Stimulated activated CD4-positive, alpha-beta T cell treated with anti-CD3 and anti-CD28 coated beads, Interleukin-1b, Interleukin-23, amount 100 ng/mL, for 1 hour (primary cell): ENCODE data around the gene TMEM72.

Experiments
- DNase-seq, 2 donors: peaks; one replicate each; pipeline ENCODE4 v3.0.0-alpha.2; 2020; ENCODE audit warnings: low read depth in 2 of 2

Gene TMEM72

GRCh38 chr10:44890696-44891563 is 20.2 kb upstream of the TMEM72 start:
- no peak for DNase-seq

DNA sequence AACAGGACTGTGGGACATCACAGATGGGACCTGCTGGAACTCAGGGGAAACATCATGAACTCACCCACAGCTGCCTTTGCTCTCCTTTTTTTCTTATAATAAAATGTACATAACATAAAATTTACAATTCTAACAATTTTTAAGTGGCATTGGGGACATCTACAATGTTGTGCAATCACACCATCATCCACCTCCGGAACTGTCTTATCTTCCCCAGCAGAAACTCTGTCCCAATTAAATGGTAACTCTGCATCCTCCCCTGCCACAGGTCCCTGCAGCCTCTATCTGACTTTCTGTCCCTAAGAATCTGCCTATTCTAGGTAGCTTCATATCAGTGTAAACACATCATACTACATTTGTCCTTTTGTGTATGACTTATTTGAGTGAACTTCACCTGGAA is 19.4 kb upstream of the TMEM72 start:
- no peak for DNase-seq

- no peak for DNase-seq
These were observed 17.3 kb upstream of the TMEM72 start for GRCh38 chr10:44893604-44894468.

DNA sequence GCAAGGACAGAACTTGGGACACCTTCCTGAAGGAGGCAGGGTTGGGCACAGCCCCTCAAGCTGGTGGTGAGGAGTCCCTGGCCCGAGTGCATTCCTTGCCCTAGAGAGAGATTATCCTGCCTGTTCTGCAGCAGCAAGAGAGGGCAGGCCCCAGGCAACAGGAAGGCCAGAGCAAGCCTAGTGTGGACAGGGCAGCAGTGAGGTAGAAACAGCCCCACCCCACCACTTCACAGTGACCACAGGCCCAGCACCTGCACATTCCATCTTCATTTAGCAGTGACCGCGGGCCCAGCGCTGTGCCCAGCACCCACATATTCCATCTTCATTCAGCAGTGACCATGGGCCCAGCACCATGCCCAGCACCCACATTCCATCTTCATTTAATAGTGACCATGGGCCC is 16.4 kb upstream of the TMEM72 start:
- DNase-seq, result no peak

DNA sequence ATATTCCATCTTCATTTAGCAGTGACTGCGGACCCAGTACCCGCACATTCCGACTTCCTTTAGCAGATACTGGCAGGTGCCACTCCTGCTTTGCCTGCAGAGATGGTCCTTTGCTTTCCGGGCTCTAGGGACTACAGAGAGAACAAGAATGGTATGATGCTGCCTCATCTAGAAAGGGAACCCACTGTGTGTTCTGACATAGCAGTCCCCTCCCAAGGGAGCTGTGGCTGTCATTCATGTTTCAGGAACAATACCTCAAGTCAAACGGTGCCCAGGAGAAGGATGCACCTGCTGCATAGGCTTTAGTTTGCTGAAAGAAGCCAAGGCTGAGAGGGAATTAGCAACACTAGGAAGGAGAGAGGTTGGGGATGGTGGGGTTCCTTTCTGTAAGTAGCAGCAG is 15.9 kb upstream of the TMEM72 start:
- DNase-seq, result no peak

- no peak for DNase-seq
These were observed 14.1 kb upstream of the TMEM72 start for GRCh38 chr10:44897049-44897448.

DNA sequence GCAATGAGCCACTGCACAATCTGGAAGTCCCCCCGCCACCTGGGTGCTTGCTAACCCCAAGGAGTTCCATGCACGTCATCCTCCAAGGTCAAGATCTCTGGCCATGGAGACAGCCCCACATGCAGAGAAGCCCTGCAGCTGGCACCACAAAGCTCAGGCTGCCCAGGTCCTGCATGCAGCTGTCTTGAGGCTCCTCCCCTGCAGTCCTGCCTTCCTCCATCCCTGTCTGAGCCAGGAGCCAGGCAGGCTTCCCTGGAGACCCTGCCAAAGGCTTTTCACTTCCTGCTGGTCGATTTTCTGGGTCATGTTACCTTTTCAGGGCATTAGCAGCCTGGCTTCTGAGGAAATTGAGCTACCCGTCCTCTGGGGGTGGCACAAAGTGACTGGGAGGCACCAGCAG is 12.5 kb upstream of the TMEM72 start:
- DNase-seq, result no peak

DNA sequence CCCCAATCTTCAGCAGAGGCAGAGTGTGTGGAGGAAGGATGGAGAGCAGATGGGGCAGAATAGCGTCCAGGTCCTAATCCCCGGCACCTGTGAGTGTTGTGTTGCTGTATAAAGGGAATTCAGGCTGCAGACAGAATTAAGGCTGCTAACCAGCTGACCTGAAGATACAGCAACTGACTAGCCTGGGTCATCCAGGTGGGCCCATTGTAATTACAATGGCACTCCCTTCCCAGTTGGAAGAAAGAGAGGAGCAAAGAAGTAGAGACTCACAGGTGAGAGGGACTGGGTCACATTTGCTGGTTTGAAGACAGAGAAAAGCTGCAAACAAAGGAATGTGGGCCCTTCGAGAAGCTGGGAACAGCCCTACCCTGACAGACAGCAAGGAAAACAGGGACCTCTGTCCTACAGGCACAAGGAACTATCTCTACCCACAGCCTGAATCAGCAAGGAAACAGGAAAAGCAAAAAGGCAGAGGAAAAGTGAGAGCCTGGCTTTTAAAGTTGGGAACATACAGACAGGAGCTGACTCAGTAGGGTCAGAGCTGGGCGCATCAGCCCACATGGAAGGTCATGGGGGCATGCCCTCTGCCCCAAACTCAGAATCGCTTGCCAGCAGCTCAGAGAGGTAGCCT is 11.6 kb upstream of the TMEM72 start:
- no peak for DNase-seq

DNA sequence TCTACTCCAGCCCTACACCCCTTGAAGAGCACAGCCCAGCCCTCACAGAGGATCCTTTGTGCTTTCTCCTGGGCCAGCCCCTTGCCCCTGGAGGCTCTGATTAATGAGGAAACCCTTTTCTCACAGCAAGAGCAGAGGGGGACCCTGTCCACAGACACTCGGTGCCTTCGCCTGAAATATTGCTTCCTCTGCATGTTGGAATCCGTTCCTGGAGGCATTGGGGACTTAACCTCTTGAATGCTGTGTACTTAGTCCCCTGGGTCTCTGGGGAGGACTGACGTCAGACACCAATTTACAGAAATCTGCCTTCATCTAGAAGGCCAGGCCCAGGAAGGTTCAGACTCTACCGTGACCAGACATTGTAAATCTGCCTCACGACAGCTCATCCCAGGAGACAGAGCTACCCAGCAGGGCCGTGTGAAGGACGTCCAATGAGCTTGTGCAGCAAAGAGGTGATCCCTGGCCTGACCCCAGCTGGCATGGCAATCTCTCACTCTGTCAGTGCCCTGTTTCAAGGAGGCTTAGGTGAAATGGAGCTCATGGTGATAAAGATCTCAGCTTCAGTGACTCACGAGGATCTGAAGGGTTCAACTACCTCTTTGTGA is 8.1 kb upstream of the TMEM72 start:
- no peak for DNase-seq

- no peak for DNase-seq
These were observed 4.7 kb upstream of the TMEM72 start for GRCh38 chr10:44906486-44906885.

DNA sequence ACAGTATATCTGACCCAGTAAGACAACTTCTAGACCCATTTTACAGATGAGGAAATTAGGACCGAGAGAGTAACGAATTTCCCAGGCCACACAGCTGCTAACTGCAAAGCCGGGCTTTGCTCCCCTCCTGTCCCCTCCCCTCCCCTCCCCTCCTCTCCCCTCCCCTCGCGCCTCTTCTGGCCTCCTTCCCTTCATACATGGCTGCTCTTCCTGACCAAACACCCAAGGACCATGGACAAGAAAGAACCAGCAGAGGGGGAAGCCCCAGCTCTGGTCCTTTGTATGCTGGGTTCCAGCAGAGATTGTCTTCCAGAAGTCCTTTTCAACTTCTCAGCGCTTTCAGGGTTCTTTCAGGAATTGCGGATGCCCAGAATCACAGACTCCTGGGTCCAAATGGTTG is 3.6 kb upstream of the TMEM72 start:
- no peak for DNase-seq

DNA sequence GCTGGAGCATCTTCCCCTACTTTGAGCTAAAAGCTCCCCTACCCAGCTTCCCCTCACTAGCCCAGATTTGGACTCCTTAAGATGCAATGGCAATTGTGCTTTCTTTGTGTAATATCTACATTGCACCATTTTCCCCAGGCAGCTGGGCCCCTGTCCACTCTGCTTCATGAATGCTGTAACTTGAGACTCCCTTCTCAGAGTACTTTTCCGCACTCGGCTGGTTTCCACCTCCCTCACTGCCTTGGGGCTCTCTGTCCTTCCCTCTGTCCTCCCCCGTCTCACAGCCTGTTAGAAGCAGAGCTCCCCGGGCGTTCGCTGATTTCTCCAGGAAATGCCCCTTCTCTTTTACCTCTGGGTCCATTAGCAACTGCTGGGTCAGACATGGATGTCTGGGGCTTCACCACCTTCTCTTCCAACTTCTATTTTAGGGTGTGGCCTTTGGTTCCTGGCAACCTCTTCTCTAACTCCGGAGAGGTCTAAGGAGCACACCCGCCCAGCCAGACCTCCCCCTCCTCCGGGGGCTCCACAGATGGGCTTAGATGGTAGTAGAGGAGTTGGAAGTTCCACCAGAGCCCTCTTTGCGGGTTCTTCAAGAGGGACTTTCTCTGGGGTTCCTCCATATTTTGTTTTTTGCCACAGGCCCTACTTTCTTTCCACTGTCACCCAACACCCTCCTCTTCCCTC is 2.9 kb upstream of the TMEM72 start:
- no peak for DNase-seq

DNA sequence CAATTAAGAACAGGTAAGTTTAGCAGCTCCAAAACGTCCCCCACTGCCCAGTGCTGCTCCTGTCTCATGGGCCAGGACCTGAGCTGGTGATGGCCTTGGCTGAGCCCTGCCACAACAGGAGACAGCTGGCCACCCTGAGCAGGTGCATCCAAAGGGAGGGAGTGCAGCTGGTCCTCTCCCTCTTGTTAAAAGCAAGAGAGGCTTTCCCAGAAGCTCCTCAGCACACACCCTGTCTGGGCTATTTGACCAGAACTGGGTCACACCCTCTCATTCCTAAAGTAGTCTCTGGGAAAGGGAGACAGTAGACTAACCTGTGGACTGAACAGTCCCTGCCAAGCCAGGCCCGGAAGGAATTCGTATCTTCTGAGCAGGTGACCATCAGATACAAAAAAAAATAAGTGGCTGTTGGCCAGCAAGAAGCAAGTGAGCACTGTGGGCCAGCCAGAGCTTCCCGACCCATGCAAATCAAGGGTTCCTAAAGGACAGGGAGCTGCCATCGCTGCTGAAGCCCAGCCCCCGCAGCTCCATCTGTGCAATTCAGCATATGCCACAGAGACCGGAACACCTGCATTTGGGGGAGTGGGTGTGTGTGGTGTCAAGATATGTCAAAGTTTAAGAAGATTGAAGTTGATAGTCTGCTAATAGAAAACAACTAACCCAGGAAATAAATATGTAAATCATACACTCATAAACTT is 2.1 kb upstream of the TMEM72 start:
- no peak for DNase-seq

DNA sequence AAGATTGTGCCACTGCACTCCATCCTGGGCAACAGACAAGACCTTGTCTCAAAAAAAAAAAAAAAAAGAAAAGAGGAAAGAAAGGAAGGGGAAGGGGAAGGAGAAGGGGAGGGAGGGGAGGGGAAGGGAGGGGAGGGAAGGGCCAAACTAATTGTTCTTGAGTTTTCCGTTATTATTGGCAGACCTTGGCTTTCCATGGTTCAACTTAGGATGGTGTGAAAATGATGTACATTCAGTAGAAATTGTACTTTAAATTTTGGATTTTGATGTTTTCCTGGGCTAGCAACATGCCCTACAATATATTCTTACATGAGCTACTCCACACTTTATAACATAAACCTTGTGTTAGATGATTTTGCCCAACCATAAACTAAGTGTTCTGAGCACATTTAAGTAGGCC is 1.2 kb upstream of the TMEM72 start:
- no peak for DNase-seq

GRCh38 chr10:44910602-44911001 is 535 bp upstream of the TMEM72 start:
- DNase-seq, result no peak

DNA sequence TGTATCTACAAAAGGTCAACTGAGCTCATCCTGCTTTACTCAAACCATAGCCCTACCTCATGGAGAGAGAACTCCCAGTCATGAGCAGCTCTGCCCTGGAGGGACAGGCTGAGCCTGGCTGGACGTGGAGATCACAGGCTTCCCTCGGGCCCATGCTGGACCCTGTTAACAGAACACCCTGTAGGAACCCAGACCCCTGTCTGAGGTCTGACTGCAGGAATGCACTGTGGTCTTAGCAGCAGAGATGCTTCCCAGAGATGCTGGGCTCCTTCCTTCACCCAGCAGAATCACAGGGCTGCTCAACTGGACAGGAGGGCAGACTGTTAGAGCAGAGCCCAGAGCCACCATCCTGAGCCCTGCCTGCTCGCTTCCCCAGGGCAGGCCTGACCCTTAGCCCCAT is 814 bp downstream of the TMEM72 start:
- no peak for DNase-seq

- no peak for DNase-seq
These were observed 2.4 kb downstream of the TMEM72 start for GRCh38 chr10:44913350-44914081.

DNA sequence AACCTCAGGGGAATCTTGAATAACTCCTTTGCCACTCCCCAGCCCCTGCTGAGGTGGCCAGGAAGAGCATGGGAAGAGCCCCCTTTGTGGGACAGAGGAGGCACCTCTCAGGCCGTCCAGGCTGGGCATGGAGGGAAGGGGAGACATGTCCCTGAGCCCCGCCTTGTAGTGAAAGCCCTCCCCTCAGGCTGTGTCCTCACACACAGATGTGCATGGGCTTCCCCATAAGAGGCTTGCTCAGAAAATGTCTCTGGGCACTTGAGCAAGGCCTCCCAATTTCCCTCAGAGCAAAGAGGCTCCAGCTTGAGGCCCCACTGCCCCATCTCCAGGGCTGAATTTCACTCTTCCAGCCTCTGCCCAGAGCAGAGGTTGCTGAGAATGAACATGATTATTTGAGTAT is 3.8 kb downstream of the TMEM72 start:
- DNase-seq, result no peak

GRCh38 chr10:44916429-44916828 is 5.3 kb downstream of the TMEM72 start:
- DNase-seq, result no peak

GRCh38 chr10:44917848-44918247 is 6.7 kb downstream of the TMEM72 start:
- DNase-seq, result no peak
